SK-MEL-5 (cell line): ENCODE data around the gene SCN2A. TPM values are rescaled to one million over a fixed set of nuclear protein-coding genes. Genes with fewer than 3 reads are reported as not detected.

Experiments
- DNase-seq: peaks from one replicate; pipeline ENCODE4 v3.0.0-alpha.2; 2016; ENCODE audit warnings: low read depth, low spot score
- in situ Hi-C: cut with HindIII; loops from 2 replicates; pipeline ENCODE4 v1.10.0; 2016; ENCODE audit warnings: low sequenced_read_pairs, high pct_unique_total_duplicates, low pct_unique_long_range_greater_than_20kb
- polyA plus RNA-seq, 2 experiments: library from polyadenylated mRNA; depleted of rRNA; stranded (reverse); fragments of >200 nt; gene quantifications; 2 replicates each; pipeline ENCODE4 v1.2.3, GENCODE V29; 2015
- total RNA-seq: library from RNA; depleted of rRNA; stranded (reverse); fragments of >200 nt; shearing (Covaris generic); gene quantifications from 2 replicates; pipeline ENCODE4 v1.2.3, GENCODE V29; 2014; rRNA removed

Gene SCN2A
- total RNA-seq: 0.08 TPM in 1 of 2 replicates, not detected in the other
- polyA plus RNA-seq (2015; cell fraction: cytosol; rRNA removed): 0.04 and 0.05 TPM in 2 replicates
- polyA plus RNA-seq (2015; cell fraction: nucleus; rRNA removed): 0.31 and 0.37 TPM in 2 replicates

DNA sequence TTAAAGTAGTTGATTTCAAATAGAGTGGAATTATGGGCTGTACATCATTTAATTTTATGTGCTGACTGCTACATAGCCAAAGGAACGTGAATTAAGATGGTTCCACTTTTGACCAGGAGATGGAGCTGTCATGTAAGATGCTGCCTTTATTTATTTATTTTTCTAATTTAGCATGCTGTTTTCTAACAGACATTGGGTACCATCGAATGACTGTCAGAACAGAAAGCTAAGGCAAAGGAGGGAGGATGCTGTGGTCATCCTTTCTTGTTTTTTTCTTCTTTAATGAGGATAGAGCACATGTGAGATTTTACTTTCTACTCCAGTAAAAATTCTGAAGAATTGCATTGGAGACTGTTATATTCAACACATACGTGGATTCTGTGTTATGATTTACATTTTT lies at the start of gene SCN2A:
Gene SCN2A, plus strand, starts transcription at position 185 of the 400 bp plus-strand sequence. CDS start 56,410 bp downstream, outside the sequence.
- peak; percentile 71 for DNase-seq
- in situ Hi-C loops: no loop called here

DNA sequence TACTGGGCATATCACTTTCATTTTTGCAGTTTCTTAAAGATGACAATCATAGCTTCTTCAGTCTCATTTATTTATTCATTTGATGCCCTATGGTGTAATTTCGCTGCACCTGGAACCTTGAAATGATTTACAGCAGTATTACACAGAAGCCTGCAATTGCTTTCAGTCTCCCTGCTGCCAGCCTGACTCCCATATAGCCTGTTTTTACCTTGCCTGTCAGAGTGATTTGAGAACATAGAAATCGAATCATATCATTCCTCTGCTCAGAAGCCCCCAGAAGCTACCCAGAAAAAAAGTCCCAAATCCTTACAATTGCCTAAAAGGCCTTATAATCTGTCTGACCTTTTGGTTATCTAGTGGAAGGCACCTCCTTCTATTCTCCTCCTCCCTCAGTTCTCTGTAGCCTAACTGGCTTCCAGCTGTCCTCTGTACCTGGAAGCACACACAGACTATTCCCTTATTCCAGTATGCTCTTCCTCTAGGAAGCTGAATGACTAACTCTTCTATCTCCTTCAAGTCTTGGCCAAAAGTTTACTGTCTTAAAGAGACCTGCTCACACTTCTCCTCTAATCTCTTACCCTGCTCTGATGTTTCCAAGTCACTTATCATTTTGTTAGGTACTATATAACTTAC lies 48.0 kb upstream of the SCN2A start:
- no peak for DNase-seq
- in situ Hi-C loops: no loop called here

DNA sequence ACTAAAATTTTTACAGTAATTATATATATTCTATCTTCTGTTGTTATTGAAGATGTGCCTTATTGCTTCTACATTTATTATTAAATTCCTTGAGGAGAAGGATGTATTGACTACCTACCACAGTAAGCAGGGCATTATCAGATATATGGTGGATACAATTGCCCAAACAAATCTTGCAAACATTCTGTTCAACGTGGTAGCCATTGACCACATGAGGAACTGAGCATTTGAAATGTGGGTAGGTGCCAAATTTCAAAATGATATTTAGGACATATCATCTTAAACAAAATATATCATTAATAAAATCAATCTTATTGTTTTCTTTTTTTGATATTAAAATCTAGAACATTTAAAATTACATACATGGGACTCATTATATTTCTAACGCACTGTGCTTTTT lies 46.5 kb upstream of the SCN2A start:
- no peak for DNase-seq
- in situ Hi-C loops: no loop called here

DNA sequence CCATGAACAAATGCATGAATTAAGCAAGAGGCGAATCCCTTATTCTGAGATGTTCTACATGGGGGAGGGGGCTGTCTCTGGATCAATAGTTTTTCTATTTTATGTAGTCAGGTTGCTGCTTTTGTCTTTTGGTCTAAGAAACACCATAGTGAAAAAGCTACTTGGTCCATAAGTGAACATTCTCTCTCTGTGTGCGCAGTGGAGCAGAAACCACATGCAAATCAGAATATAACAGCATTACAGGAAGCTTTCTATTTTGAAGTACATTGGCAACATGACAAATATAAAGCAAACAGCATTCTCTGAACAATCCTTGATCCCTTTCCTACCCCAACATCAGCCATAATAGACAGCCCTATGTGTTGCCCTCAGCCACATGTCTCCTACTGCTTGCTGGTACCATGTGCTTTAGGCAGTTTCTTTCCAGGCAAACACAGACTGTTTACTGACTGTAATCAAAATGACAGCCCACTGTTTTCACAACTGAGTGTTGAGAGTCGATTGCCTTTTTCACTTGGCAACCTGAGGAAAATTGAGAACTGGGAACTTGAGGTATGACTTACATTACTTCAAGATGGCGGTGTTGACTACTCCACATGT lies 45.9 kb upstream of the SCN2A start:
- in situ Hi-C loops: no loop called here

DNA sequence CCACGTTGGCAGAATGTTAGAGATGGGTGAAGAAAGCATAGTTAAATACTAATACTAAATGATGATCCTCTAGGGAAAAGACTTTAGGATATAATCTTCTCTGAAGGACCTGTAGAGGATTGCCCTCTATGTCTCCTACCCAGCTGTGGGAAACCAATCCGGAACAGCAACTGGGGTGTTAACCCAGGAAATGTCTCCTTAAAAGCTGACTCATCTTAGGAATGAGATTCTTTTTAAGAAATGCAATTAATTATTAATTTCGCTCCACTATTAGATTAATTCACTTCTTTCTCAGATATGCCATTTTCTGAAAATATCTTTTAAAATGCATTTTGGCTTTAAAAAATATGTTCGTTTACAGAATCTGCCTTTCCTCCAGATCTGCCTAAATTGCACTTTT lies 42.8 kb upstream of the SCN2A start:
- no peak for DNase-seq
- in situ Hi-C loops: no loop called here

More for the DNA sequence above, 45.9 kb upstream of the SCN2A start:
- DNase-seq: no peak

DNA sequence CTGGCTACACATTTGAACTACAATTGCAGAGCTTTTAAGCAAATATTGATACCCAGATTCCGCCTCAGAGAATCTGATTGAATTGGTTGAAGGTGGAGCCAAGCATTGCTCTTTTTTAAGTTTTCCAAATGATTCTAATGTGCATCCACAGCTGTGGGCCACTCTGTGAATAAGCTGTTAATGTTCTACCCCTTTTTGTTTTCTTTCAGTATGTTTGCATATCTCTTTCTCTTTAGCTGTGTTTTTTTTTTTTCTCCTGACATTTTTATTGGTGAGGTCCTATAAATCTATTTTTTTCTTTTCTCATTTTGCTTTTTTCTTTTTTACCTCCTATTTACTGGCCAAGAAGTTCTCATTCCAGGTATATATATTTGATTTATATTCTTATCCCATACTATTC lies 41.9 kb upstream of the SCN2A start:
- no peak for DNase-seq
- in situ Hi-C loops: no loop called here

DNA sequence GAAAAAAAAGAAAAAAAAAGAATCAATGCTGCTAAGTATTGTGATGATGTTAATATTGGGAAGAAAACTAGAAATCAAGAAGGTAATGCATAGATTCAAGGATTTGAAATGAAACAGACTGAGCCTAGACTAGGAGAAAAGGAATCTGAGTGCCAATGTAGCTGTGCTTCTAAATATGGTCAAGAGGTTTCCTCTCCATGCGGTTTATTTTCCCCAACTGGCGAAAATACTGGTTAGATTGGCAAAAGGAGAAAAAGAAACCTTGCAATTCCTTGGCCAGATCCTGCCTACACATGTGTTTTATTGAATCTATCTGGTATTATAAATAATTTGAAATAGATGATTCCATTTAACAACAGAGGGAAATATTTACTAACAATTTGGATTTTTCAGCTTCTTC lies 41.0 kb upstream of the SCN2A start:
- in situ Hi-C loops: no loop called here
- no peak for DNase-seq

DNA sequence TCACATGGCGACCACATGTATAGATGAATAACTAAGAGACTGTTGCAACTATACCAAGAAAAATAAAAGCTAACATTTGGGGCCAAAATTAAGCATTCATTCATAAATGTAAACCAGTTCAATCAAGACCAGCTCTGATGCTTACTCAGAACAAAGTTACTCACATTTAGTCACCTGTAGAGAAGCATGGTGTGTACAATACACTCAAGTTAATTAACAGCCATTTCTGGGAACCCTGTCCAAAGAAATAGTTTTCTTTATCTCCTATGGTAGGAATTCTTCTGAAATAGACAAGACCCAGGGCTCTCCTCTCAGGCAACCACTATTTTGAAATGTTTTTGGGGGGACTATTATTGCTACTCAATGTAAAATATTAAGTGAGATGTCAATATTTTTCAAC lies 37.0 kb upstream of the SCN2A start:
- in situ Hi-C loops: no loop called here
- DNase-seq: no peak

DNA sequence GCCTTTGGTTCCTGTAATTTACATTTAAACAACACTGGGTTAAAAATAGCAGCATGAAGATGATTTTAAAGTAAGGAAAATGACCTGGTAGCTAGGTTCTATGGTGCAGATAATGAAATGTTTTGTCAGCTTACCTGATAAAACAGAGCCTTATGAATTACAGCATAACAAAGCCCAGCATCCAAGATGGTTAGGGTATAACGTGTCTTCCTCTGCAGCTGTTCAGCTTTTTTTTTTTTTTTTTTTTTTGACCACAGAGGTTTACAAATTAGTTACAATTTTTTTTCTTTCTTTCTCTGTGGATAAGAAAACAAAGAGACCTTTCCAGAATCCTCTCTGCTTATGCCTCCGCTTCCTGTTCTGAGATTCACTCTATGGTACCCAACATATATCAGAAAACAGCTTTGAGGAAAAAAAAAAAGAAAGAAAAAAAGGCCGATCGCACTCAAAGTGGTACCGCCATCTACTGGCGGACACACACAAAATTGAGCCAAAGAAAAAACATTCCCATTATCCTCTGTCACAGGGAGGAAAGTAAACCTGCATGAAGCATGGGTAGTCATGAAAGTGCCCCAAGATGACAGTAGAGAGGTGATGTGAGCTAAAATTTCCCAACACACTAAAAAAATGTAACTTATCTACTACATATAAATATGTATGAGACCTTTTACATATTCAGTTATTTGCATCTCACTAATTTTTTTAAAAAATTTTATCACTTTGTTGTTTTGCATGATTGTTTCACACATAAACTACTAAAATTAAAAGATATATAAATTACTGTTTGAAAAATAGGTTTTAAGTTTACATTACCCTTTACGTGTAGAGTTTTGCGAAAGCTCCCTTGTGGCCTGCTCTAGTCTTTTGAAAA lies 35.3 kb upstream of the SCN2A start, which contains the start of gene SCN3A:
Gene SCN3A, minus strand, starts transcription at position 362 of the 871 bp plus-strand sequence. CDS start 27,656 bp downstream, outside the sequence.
- in situ Hi-C loops: no loop called here
- peak; percentile 73 for DNase-seq

DNA sequence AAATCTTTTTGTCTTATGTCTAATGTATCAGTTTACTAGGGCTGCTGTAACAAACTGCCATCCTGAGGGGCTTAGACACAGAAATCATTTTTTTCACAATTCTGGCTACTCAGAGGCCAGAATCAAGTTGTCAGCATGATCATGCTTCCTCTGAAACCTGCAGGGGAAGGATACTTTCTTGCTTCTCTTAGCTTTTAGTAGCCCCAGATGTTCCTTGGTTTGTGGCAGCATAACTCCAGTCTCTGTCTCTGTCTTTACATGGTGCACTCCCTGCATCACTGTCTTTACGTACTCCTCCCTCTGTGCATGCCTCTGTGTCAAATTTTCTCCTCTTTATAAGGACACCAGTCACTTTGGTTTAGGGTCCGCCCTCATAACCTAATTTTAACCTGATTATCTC lies 33.3 kb upstream of the SCN2A start:
- DNase-seq: no peak
- in situ Hi-C loops: no loop called here

DNA sequence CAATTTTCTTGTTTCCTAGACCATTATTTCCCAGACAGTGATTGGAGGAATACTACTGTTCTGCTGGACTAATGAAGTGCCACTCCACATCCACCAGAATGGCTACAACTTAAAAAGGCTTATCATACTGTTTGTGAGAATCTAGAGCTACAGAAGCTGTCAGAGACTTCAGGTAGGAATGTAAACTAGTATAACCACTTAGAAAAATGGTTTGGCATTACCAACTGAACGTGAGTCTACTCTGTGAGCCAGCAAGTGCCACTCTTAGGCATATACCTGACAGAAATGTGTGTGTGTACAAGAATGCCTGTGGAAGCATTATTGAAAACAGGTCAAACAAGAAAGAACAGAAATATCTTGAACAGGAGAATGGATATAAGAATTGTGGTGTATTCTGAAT lies 31.1 kb upstream of the SCN2A start:
- no peak for DNase-seq

DNA sequence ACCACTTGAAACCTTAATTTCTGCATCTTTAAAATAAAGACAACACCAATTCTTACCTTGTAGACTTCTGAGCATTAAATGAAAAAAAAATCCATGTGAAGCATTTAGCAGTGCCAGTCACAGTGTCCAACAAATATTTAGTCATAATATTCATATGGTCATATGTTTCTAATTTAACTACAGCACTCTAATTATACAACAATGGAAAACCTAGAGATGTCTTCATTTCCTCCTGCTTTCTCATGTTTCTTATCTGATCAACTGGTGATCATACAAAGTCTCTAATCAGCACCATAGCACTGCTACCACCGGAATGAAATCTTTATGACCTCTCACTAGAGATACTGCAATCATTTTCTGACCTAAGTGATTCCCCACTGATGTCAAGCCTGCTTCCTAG lies 25.1 kb upstream of the SCN2A start:
- DNase-seq: no peak
- in situ Hi-C loops: no loop called here

More for the DNA sequence above, 31.1 kb upstream of the SCN2A start:
- in situ Hi-C loops: no loop called here

DNA sequence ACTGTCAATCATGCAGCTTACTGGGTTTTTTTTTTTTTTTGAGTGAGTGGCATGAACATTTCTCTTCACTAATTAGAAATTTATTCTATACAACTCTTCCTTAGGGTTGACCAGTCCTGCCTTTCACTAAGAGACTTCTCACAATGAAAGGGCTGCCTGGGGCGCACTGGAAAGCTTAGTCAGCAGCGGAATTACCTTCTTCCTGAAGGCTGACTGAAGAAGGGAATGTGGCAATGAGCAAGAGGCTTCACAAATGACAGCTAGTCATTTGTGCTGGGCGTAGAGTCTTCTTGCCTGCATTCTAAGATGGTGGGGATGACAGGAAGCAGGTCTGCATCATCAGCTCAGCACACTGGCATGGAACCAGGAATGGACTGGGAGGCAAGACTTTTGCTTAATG lies 19.7 kb upstream of the SCN2A start:
- in situ Hi-C loops: no loop called here
- peak; percentile 48 for DNase-seq

DNA sequence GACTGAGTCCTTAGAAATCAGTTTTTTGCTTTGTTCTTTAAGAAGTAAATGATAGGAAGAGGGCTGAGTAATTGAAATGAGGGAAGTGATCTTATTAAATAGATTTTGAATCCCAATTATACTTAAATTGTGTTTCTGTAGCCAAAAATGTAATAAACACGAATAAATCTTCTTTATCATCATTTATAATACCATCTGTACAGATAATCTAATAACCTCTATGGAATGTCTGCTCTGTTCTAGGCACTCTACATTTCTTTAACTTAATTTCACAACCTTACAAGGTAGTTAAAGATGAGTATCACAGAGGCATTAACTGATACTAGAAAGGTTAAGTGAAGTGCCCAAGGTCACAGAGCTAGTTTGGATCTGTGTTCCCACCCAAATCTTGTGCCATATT lies 14.3 kb upstream of the SCN2A start:
- no peak for DNase-seq
- in situ Hi-C loops: no loop called here

DNA sequence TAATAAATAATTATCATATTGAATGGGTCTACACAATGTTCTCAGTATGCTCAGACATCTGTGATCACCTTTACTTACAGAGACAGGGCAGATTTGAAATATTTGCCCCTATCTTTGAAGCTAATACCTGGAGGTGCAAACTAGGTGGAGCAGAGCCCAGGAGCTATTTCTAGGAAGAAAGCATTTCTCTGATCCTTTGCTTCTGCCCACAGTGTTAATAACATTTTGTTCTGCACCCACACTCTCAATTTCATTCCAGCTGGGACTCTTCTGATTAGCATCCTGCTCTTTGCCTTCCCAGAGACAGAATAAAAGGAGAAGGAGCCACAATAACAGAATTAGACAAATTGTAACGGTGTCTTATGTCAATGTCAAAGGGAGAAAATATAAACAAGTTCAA lies 11.6 kb upstream of the SCN2A start:
- no peak for DNase-seq
- in situ Hi-C loops: no loop called here

DNA sequence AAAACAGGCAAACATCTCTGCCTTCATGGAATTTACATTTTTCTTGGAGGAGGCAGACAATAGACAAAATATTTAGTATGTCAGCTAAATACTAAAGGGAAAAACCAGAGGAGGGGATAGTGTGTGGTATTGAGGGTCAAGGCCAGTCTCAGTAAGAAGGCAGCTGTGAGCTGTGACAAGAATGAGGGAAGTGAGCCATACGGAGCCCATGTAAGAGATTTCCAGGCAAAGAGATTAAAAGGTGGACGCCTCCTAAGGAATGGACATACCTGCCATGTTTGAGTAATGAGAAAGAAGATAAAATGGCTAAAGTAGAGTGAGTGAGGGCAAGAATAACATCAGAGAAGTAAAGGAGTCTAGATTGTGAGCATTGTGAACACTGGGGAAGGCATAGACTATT lies 2.2 kb upstream of the SCN2A start:
- in situ Hi-C loops: no loop called here
- DNase-seq: no peak

DNA sequence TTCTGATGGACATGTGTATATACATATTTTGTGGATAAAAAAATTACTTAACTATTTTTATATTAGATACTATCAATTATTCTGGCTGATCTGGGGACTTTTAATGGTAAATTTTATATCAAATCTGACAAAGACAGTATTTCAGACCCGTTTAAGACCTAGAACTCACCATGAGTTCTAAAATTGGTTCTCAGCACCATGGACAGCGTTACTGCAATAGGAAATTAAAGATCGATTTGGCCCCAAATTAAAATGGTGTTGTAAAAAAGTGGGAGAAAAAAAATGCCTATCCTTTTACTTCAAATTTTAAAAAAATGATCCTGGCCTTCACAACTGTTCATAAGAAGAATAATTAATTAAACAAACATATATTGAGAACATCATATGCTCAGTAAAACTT lies 919 bp upstream of the SCN2A start:
- in situ Hi-C loops: no loop called here
- peak; percentile 15 for DNase-seq

DNA sequence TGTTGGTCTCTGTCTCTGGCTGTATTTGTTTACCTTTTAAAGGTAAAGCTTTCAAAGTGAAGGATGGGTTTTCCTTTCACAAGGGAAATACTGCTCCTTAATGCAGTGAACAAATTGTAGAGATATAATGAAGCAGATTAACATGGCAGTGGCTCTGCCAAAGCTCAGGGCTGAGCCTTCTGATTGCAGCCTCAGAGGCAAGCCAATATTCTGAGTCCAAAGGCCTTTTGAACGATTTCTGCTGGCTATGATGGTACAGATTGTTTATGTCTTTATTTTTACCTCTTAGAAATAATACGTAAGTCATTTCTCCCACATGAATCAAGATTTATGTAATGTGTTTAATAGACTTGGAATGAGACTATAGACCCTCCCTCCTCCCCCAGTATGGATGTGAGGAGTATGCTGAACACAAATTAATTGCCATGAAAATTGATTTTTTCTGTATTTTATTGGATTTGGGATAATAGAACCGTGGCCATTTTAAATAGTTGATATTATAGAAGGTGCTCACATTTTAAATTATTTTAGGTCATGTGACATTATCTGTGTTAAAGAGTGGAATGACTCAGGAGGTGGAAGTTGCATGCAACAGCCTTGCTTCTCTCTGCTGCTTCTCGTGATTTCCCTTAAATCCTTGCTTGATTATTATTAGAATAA lies 772 bp downstream of the SCN2A start:
- in situ Hi-C loops: no loop called here
- no peak for DNase-seq
